IPS-18c (cell line): ENCODE data around the gene GNB1L.

Experiments
- H3K4me3 ChIP-seq: 2 replicates; pipeline ENCODE4 v1.7.0; 2013; ENCODE audit warnings: low read depth, mild to moderate bottlenecking, low read length, moderate library complexity; ENCODE audit not compliant: insufficient read depth
- H3K9me3 ChIP-seq: one replicate; pipeline ENCODE4 v1.6.1; 2013; ENCODE audit warnings: mild to moderate bottlenecking, low read length, moderate library complexity; ENCODE audit not compliant: control insufficient read depth, insufficient read depth

Gene GNB1L

GRCh38 chr22:19739448-19739895 lies 115.2 kb downstream of the GNB1L start:
- H3K9me3 ChIP-seq, result no peaks in the 10 kb centered on the region
- no peak overlapping the region for H3K4me3 ChIP-seq

GRCh38 chr22:19738664-19739447 lies 115.8 kb downstream of the GNB1L start:
- no peaks in the 10 kb centered on the region for H3K9me3 ChIP-seq

DNA sequence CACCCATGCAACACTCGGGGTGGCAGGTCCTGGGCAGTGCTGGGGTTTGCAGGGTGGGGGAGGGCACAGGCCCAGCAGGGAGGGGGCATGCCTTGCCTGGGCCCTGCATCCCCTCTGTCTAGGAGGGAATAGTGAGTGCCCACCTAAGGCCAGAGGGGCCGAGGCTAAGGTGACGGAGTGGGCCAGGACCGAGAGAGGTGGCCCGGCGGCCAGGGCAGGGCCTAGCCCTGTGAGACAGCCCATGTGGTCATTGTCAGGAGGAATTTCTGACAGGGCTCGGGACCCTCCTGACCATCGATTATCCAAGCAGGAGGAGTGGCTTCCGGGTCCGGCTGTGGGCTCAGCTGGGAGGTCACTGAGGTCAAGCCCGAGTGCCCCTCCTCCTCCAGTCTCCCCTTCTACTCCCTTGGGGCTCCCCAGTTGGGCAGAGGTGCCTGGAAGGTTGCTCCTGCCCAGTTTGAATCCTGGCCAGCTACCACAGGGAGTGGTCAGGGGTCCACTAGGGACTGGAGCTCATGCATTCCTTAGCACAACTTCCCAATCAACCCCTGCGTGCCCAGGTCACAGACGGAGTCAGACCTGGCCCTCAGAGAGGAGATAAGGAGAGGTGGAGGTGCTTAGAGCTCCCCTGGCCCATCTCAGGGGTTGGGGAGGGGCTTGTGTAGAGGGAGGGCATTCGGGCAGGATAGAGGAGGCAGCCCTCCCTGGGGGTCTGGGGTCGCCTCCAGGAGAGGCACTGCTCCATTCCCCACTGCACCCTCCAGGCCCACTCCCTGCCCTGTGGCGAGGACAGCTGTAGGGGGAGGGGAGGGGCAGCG lies 116.6 kb downstream of the GNB1L start:
- Histone ChIP-seq H3K9me3 (no peaks in the 10 kb centered on the region), H3K4me3 (no peak overlapping the region)

More at GRCh38 chr22:19738664-19739447, 115.8 kb downstream of the GNB1L start:
- H3K4me3 ChIP-seq, result no peak overlapping the region

DNA sequence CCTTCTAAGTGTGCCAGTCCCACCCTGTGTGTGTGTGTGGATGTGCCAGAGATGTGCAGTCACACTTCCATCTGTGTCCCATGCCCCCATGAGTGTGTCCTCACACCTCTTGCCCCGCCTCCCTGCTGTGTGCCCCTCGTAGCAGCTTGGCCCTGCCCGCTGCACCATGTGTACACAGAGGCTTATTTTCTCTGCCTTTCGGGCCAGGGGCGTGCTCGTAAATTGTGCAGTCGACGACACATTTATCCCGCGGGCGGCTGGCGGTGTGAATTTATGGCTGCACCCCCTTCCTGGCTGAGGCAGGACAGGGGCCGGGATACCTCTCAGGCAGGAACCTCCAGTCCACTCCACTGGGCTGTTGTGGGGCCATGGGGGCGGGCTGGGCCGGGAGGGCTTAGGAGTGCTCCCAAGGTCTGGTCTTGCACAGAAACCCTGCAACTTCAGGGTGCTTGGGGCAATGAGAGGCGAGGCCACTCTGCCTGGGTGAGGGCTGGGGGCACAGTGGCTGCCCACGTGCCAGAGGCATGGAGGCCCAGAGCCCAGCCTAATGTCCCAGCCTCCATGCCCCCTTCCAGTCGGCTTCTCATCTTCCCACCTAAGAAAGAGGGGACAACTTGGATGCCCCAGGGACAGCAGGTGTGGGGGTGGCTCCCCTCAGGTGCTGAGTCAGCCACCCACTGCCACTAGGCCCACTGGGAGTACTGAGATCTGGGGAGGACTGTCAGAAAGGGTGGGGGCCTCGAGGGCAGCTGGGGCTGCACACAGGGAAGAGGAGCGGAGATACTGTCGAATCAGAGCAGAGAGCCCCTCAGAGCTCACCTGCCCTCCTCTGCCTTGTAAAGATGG lies 118.8 kb downstream of the GNB1L start:
- no peaks in the 10 kb centered on the region for H3K9me3 ChIP-seq

GRCh38 chr22:19734837-19735382 lies 119.8 kb downstream of the GNB1L start:
- Histone ChIP-seq H3K4me3 (no peak overlapping the region), H3K9me3 (no peaks in the 10 kb centered on the region)

More for the DNA sequence above, 118.8 kb downstream of the GNB1L start:
- no peak overlapping the region for H3K4me3 ChIP-seq

DNA sequence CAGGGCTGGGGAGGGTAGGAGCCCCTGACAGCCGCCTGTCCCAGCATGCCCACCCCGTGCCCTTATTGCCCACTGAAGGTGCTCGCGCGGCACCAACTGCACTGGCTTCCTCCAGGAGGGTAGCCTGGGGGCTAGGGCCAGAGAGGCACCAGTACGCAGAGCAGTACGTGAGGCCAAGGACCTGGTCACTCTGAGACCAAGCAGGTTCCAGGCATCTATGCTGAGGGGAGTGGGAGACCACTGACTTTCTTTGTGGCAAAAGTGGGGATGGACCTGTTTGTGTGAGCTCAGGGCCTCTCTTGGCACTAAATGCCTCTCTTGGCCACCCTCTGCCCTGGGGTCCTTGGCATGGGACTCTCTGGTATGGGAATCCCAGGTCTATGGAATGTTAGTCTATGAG lies 120.5 kb downstream of the GNB1L start:
- H3K4me3 ChIP-seq, result no peak overlapping the region
- H3K9me3 ChIP-seq, result no peaks in the 10 kb centered on the region

- H3K9me3 ChIP-seq, result no peaks in the 10 kb centered on the region
- no peak overlapping the region for H3K4me3 ChIP-seq
Observed at GRCh38 chr22:19733755-19734154, 120.9 kb downstream of the GNB1L start.
